IMR-90 (cell line): ENCODE measurements around the gene SPATA46. TPM values are rescaled to one million over a fixed set of nuclear protein-coding genes. Genes with fewer than 3 reads are reported as not detected.

ENCODE experiments used
- ATAC-seq: fragments of 200-7000 bp; cut with Tn5 transposase; 2 replicates; pipeline ENCODE4 v1.9.1; 2020; ENCODE audit warnings: low read depth, mild to moderate bottlenecking, moderate library complexity
- BruUV-seq: library from RNA; stranded (reverse); fragments of 400-500 nt; replicated peaks from 2 replicates; lab custom pipeline; 2021; lab: Mats Ljungman, UMichigan
- CTCF ChIA-PET: fragments of 300-600 bp; formaldehyde crosslinking; extraction: SDS; loops from one replicate; lab custom pipeline; 2021; ENCODE audit warnings: antibody characterized with exemption; lab: Yijun Ruan, JAX
- POLR2A ChIA-PET: fragments of 300-600 bp; sonication (Branson Sonifier 250); formaldehyde crosslinking; loops from one replicate; lab custom pipeline; 2022; ENCODE audit warnings: antibody characterized with exemption; ENCODE audit not compliant: unreplicated experiment; lab: Charles Lee
- DNase-seq: peaks from one replicate; pipeline ENCODE4 v3.0.0; 2013
- H2AFZ ChIP-seq: replicated peaks from 2 replicates; pipeline ENCODE3; 2013; ENCODE audit warnings: low read length, mild to moderate bottlenecking; ENCODE audit not compliant: poor library complexity
- H2AK5ac ChIP-seq: 2 replicates; pipeline ENCODE4 v1.6.1; 2013; ENCODE audit warnings: low read depth, low read length, inconsistent platforms
- H2AK9ac ChIP-seq: replicated peaks from 2 replicates; pipeline ENCODE3; 2013; ENCODE audit warnings: mild to moderate bottlenecking, low read depth, low read length, moderate library complexity; ENCODE audit not compliant: poor library complexity
- H2BK120ac ChIP-seq: 2 replicates; pipeline ENCODE4 v1.6.1; 2013; ENCODE audit warnings: low read depth, low read length, inconsistent platforms
- H2BK15ac ChIP-seq: 3 replicates; pipeline ENCODE4 v1.6.1; 2013; ENCODE audit warnings: low read depth, low read length, inconsistent platforms
- H2BK20ac ChIP-seq: 2 replicates; pipeline ENCODE4 v1.6.1; 2013; ENCODE audit warnings: low read depth, mild to moderate bottlenecking, inconsistent platforms, low read length, moderate library complexity
- H2BK5ac ChIP-seq: 2 replicates; pipeline ENCODE4 v1.6.1; 2013; ENCODE audit warnings: mild to moderate bottlenecking, low read depth, low read length, inconsistent platforms; ENCODE audit not compliant: poor library complexity, severe bottlenecking
- H3K14ac ChIP-seq: replicated peaks from 2 replicates; pipeline ENCODE4 v1.6.1; 2013; ENCODE audit warnings: low read depth, low read length, inconsistent platforms
- H3K18ac ChIP-seq: 2 replicates; pipeline ENCODE4 v1.6.1; 2013; ENCODE audit warnings: low read depth, low read length, control low read depth
- H3K23ac ChIP-seq: 2 replicates; pipeline ENCODE4 v1.6.1; 2013; ENCODE audit warnings: low read depth, low read length, inconsistent platforms
- H3K27ac ChIP-seq: 2 replicates; pipeline ENCODE4 v1.5.1; 2013; ENCODE audit warnings: mild to moderate bottlenecking, control low read depth, low read length; ENCODE audit not compliant: insufficient read depth
- H3K27me3 ChIP-seq: 2 replicates; pipeline ENCODE4 v1.6.1; 2013; ENCODE audit warnings: low read length; ENCODE audit not compliant: control insufficient read depth, insufficient read depth
- H3K36me3 ChIP-seq: 2 replicates; pipeline ENCODE4 v1.6.1; 2013; ENCODE audit warnings: low read length, mixed read lengths; ENCODE audit not compliant: control insufficient read depth, insufficient read depth
- H3K4ac ChIP-seq: 2 replicates; pipeline ENCODE4 v1.6.1; 2013; ENCODE audit warnings: low read depth, low read length, inconsistent platforms
- H3K4me1 ChIP-seq: 2 replicates; pipeline ENCODE4 v1.6.1; 2013; ENCODE audit warnings: low read length, mixed read lengths; ENCODE audit not compliant: control insufficient read depth, insufficient read depth
- H3K4me2 ChIP-seq: 2 replicates; pipeline ENCODE4 v1.6.1; 2013; ENCODE audit warnings: low read depth, mild to moderate bottlenecking, control low read depth, low read length, moderate library complexity
- H3K4me3 ChIP-seq: 2 replicates; pipeline ENCODE4 v1.5.1; 2013; ENCODE audit warnings: low read depth, mild to moderate bottlenecking, control low read depth, low read length, moderate library complexity; ENCODE audit not compliant: insufficient read depth
- H3K56ac ChIP-seq: 2 replicates; pipeline ENCODE4 v1.6.1; 2013; ENCODE audit warnings: low read length, inconsistent platforms; ENCODE audit not compliant: insufficient read depth; ENCODE audit errors: extremely low read depth
- H3K79me1 ChIP-seq, 2 experiments: 2 replicates each; pipeline ENCODE4 v1.6.1; 2013; ENCODE audit warnings: low read length in 2 of 2, inconsistent platforms in 1 of 2, low read depth in 1 of 2
- H3K9ac ChIP-seq: 2 replicates; pipeline ENCODE4 v1.6.1; 2013; ENCODE audit warnings: low read depth, low read length, control low read depth
- H3K9me1 ChIP-seq: 2 replicates; pipeline ENCODE4 v1.6.1; 2013; ENCODE audit warnings: low read length, inconsistent platforms; ENCODE audit not compliant: insufficient read depth
- H3K9me3 ChIP-seq: 2 replicates; pipeline ENCODE4 v1.6.1; 2013; ENCODE audit warnings: low read length; ENCODE audit not compliant: control insufficient read depth, insufficient read depth
- H4K20me1 ChIP-seq: 2 replicates; pipeline ENCODE4 v1.6.1; 2013; ENCODE audit warnings: low read length, inconsistent platforms; ENCODE audit not compliant: insufficient read depth
- H4K5ac ChIP-seq: 2 replicates; pipeline ENCODE4 v1.6.1; 2013; ENCODE audit warnings: mild to moderate bottlenecking, low read depth, low read length, control low read depth
- H4K8ac ChIP-seq, 2 experiments: 2 replicates each; pipeline ENCODE4 v1.6.1; 2013; ENCODE audit warnings: low read depth in 2 of 2, low read length in 2 of 2, control low read depth in 1 of 2, inconsistent platforms in 1 of 2
- H4K91ac ChIP-seq: 2 replicates; pipeline ENCODE4 v1.6.1; 2013; ENCODE audit warnings: low read depth, low read length, inconsistent platforms; ENCODE audit not compliant: insufficient read depth
- CEBPB ChIP-seq: IDR thresholded peaks from 2 replicates; pipeline ENCODE4 v1.6.1; 2012; ENCODE audit warnings: low read depth, low read length, improper control_type of control experiment
- ELK1 ChIP-seq: fragments of 150-350 bp; IDR thresholded peaks from 2 replicates; pipeline ENCODE4 v1.6.1; 2016; ENCODE audit warnings: low read depth, mild to moderate bottlenecking, low read length, moderate library complexity, borderline replicate concordance
- RFX5 ChIP-seq: IDR thresholded peaks from 2 replicates; pipeline ENCODE4 v1.8.0; 2012; ENCODE audit warnings: low read depth, mild to moderate bottlenecking, low read length, moderate library complexity
- WGBS, 2 experiments: methylation state at CpG; one replicate each; pipeline versions ENCODE4 v1.1.5 to v1.1.7; 2013; ENCODE audit warnings: missing lambda C conversion rate in 2 of 2; ENCODE audit not compliant: insufficient read length in 1 of 2; ENCODE audit errors: extremely low coverage in 2 of 2; 5-methylcytosine and 5-hydroxymethylcytosine counted together
- dilution Hi-C: fragments of 300-500 bp; cut with HindIII; formaldehyde crosslinking; loops from one replicate; pipeline ENCODE4 v1.14.3; 2018; ENCODE audit warnings: low sequenced_read_pairs; ENCODE audit not compliant: unreplicated experiment
- in situ Hi-C: fragments of 300-500 bp; cut with MboI; formaldehyde crosslinking; loops from 3 replicates; pipeline ENCODE4 v1.14.3; 2019; ENCODE audit warnings: low sequenced_read_pairs, inconsistent platforms, mixed read lengths
- intact Hi-C: fragments of 100-400 bp; cut with micrococcal nuclease; formaldehyde crosslinking; loops from 2 replicates; pipeline ENCODE4 v1.10.0; 2022
- polyA plus RNA-seq, 3 experiments: library from polyadenylated mRNA; depleted of rRNA; stranded (reverse); fragments of >200 nt; gene quantifications; 2 replicates each; pipeline ENCODE4 v1.2.3, GENCODE V29; 2012; ENCODE audit warnings: low replicate concordance in 1 of 3
- total RNA-seq: library from RNA; depleted of rRNA; stranded (reverse); fragments of >200 nt; gene quantifications from 2 replicates; pipeline ENCODE4 v1.2.3, GENCODE V29; 2012

SPATA46 gene
- total and polyA plus RNA-seq, 2 of the 4 experiments (the other 2 are of a cell fraction): not detected

- in situ Hi-C loops (no loop called here), dilution Hi-C loops (no loop called here), intact Hi-C loops (no loop called here)
- H3K36me3 ChIP-seq: no peaks in the 10 kb centered on the region
- ChIA-PET POLR2A (interaction anchor here (0.6 kb wide), 1 partner anchor 214 kb away, joined by 4 read pairs; no protein-coding TSS in a partner anchor), CTCF (interaction anchor here (1.2 to 1.5 kb wide), 3 partner anchors 11 to 312 kb away, joined by 3 to 5 read pairs (median 4); no protein-coding TSS in a partner anchor)
- H3K56ac ChIP-seq: no peak overlapping the region
- no peak overlapping the region for H3K27ac ChIP-seq
- H2BK20ac ChIP-seq: no peak overlapping the region
- H2BK120ac ChIP-seq: no peak overlapping the region
- H3K9me3 ChIP-seq: no peaks in the 10 kb centered on the region
- H3K27me3 ChIP-seq: peaks cover 21% of the 10 kb centered on the region
- TF ChIP-seq ELK1 (no peak), CEBPB (no peak), RFX5 (no peak)
- no peaks in the 10 kb centered on the region for H3K9me1 ChIP-seq
- WGBS, 2 experiments: no CpG with 5 or more reads among the region's 4 CpGs
- no peak overlapping the region for H2AFZ ChIP-seq
- no peak overlapping the region for H4K91ac ChIP-seq
- no peak overlapping the region for H3K18ac ChIP-seq
- no peak overlapping the region for H2AK9ac ChIP-seq
- H3K9ac ChIP-seq: no peak overlapping the region
- no peak overlapping the region for H3K4ac ChIP-seq
- no peak overlapping the region for H3K4me2 ChIP-seq
- H2AK5ac ChIP-seq: no peak overlapping the region
- no peak overlapping the region for H2BK15ac ChIP-seq
- no peak overlapping the region for H3K23ac ChIP-seq
- H2BK5ac ChIP-seq: no peak overlapping the region
- H3K79me1 ChIP-seq: no peaks in the 10 kb centered on the region
- no peak for DNase-seq
- H4K20me1 ChIP-seq: no peaks in the 10 kb centered on the region
- H4K5ac ChIP-seq: no peak overlapping the region
- no peaks in the 10 kb centered on the region for H3K4me1 ChIP-seq
- H4K8ac ChIP-seq: no peak overlapping the region
- no peak for ATAC-seq
- H3K4me3 ChIP-seq: no peak overlapping the region
- H3K14ac ChIP-seq: no peak overlapping the region
- BruUV-seq: no TSS peak
Observed at GRCh38 chr1:162368451-162368850, 8.2 kb downstream of the SPATA46 start.
